Suprapubic skin (tissue), 4 donors: ENCODE measurements around the gene PIK3R1. TPM values are rescaled to one million over a fixed set of nuclear protein-coding genes. Genes with fewer than 3 reads are reported as not detected.

ENCODE experiments used
- DNase-seq, 2 donors: peaks; one replicate each; pipeline ENCODE4 v3.0.0-alpha.2; 2019; ENCODE audit warnings: low spot score in 2 of 2
- H3K27ac ChIP-seq: fragments of 200-600 bp; sonication (generic); one replicate; pipeline ENCODE4 v1.5.1; 2019
- H3K27me3 ChIP-seq: fragments of 200-600 bp; sonication (generic); one replicate; pipeline ENCODE4 v1.5.1; 2019
- H3K36me3 ChIP-seq: fragments of 200-600 bp; sonication (generic); one replicate; pipeline ENCODE4 v1.5.1; 2019
- H3K4me1 ChIP-seq: fragments of 200-600 bp; sonication (generic); one replicate; pipeline ENCODE4 v1.5.1; 2019
- H3K4me3 ChIP-seq: fragments of 200-600 bp; sonication (generic); one replicate; pipeline ENCODE4 v1.5.1; 2019; ENCODE audit warnings: mild to moderate bottlenecking
- H3K9me3 ChIP-seq: fragments of 200-600 bp; sonication (generic); one replicate; pipeline ENCODE4 v1.5.1; 2019
- CTCF ChIP-seq, 2 donors: fragments of 200-600 bp in 1 of 2; fragments of 450-650 bp in 1 of 2; sonication (generic) in 1 of 2; IDR thresholded peaks; one replicate each; pipeline ENCODE4 v1.5.1; 2016 to 2019; ENCODE audit warnings: antibody characterized with exemption in 2 of 2, mild to moderate bottlenecking in 1 of 2, moderate library complexity in 1 of 2
- EP300 ChIP-seq: sonication (generic); formaldehyde crosslinking; IDR thresholded peaks from one replicate; pipeline ENCODE4 v1.6.1; 2017; ENCODE audit warnings: antibody characterized with exemption
- POLR2A ChIP-seq, 2 donors: fragments of 450-650 bp; IDR thresholded peaks; one replicate each; pipeline ENCODE4 v1.6.1; 2017; ENCODE audit warnings: antibody characterized with exemption in 2 of 2, mild to moderate bottlenecking in 2 of 2, moderate library complexity in 2 of 2
- POLR2AphosphoS5 ChIP-seq, 3 donors: sonication (generic); formaldehyde crosslinking; IDR thresholded peaks; one replicate each; pipeline ENCODE4 v1.6.1; 2017; ENCODE audit warnings: antibody characterized with exemption in 3 of 3
- WGBS: methylation state at CpG from one replicate; pipeline ENCODE4 v1.1.5; 2018; 5-methylcytosine and 5-hydroxymethylcytosine counted together
- total RNA-seq, 4 donors: library from RNA; depleted of rRNA; stranded (reverse); fragments of >200 nt; gene quantifications; one replicate each; pipeline ENCODE4 v1.1.0, GENCODE V29; 2016

The PIK3R1 gene
- total RNA-seq, 4 donors from 2014 or later = 96.5 to 257 (median 181) TPM

GRCh38 chr5:68288707-68289134 is 73.2 kb downstream of the PIK3R1 start:
- Histone ChIP-seq H3K4me3 (peak overlapping the region; percentile 51), H3K27ac (peak overlapping the region; percentile 85), H3K4me1 (peaks cover 62% of the 10 kb centered on the region), H3K9me3 (no peaks in the 10 kb centered on the region), H3K36me3 (peaks cover 32% of the 10 kb centered on the region), H3K27me3 (no peaks in the 10 kb centered on the region)
- no peak for DNase-seq
- WGBS = 13% methylated on average over 10 of the region's 10 CpGs
- no peak for TF ChIP-seq EP300
- no peak for TF ChIP-seq CTCF (IDR thresholded peaks at IDR 0.05)
- TF ChIP-seq POLR2A (IDR thresholded peaks at IDR 0.05) = no peak
- TF ChIP-seq POLR2AphosphoS5 (IDR thresholded peaks at IDR 0.05) = no peak

GRCh38 chr5:68289498-68289897 is 73.9 kb downstream of the PIK3R1 start:
- no peaks in the 10 kb centered on the region for H3K27me3 ChIP-seq
- no peak for DNase-seq
- TF ChIP-seq POLR2A (IDR thresholded peaks at IDR 0.05) (no peak), POLR2AphosphoS5 (IDR thresholded peaks at IDR 0.05) (no peak), EP300 (no peak), CTCF (IDR thresholded peaks at IDR 0.05) (no peak)
- H3K4me3 ChIP-seq = peak overlapping the region; percentile 51
- H3K36me3 ChIP-seq = peaks cover 32% of the 10 kb centered on the region
- 61% methylated on average over 4 of the region's 4 CpGs for WGBS
- peaks cover 62% of the 10 kb centered on the region for H3K4me1 ChIP-seq
- no peaks in the 10 kb centered on the region for H3K9me3 ChIP-seq
- peak overlapping the region; percentile 85 for H3K27ac ChIP-seq

GRCh38 chr5:68290260-68290674 is 74.7 kb downstream of the PIK3R1 start:
- DNase-seq = no peak
- peaks cover 34% of the 10 kb centered on the region for H3K36me3 ChIP-seq
- TF ChIP-seq POLR2AphosphoS5 (IDR thresholded peaks at IDR 0.05) (no peak), CTCF (IDR thresholded peaks at IDR 0.05) (no peak), POLR2A (IDR thresholded peaks at IDR 0.05) (no peak), EP300 (no peak)
- H3K27ac ChIP-seq = peak overlapping the region; percentile 30
- no peaks in the 10 kb centered on the region for H3K27me3 ChIP-seq
- H3K4me1 ChIP-seq = peaks cover 65% of the 10 kb centered on the region
- WGBS = 42% methylated on average over 4 of the region's 4 CpGs
- peak overlapping the region; percentile 51 for H3K4me3 ChIP-seq
- H3K9me3 ChIP-seq = no peaks in the 10 kb centered on the region

- Histone ChIP-seq H3K36me3 (peaks cover 40% of the 10 kb centered on the region), H3K9me3 (no peaks in the 10 kb centered on the region), H3K4me3 (peak overlapping the region; percentile 51), H3K27me3 (no peaks in the 10 kb centered on the region), H3K4me1 (peaks cover 64% of the 10 kb centered on the region), H3K27ac (no peak overlapping the region)
- DNase-seq = no peak
- 63% methylated on average over 3 of the region's 3 CpGs for WGBS
- TF ChIP-seq POLR2AphosphoS5 (IDR thresholded peaks at IDR 0.05) (no peak), POLR2A (IDR thresholded peaks at IDR 0.05) (no peak), CTCF (IDR thresholded peaks at IDR 0.05) (no peak), EP300 (no peak)
These were observed 75.3 kb downstream of the PIK3R1 start for GRCh38 chr5:68290847-68291246.

GRCh38 chr5:68292316-68292715 is 76.8 kb downstream of the PIK3R1 start:
- H3K27ac ChIP-seq = no peak overlapping the region
- peaks cover 49% of the 10 kb centered on the region for H3K4me1 ChIP-seq
- H3K9me3 ChIP-seq = no peaks in the 10 kb centered on the region
- WGBS = 34% methylated on average over 3 of the region's 3 CpGs
- peaks cover 55% of the 10 kb centered on the region for H3K36me3 ChIP-seq
- TF ChIP-seq EP300 = no peak
- no peak for TF ChIP-seq CTCF (IDR thresholded peaks at IDR 0.05)
- no peak for TF ChIP-seq POLR2A (IDR thresholded peaks at IDR 0.05)
- H3K27me3 ChIP-seq = no peaks in the 10 kb centered on the region
- no peak for DNase-seq
- H3K4me3 ChIP-seq = peak overlapping the region; percentile 51
